Mammary epithelial cell (primary cell): ENCODE measurements around the gene RNASE12.

Experiments used
- CTCF ChIP-seq, 2 donors: IDR thresholded peaks in 1 of 2; conservative IDR thresholded peaks in 1 of 2; 2 replicates each; pipeline ENCODE4 v1.5.1; 2011 to 2012; ENCODE audit warnings: inconsistent platforms in 2 of 2, low read length in 2 of 2, mild to moderate bottlenecking in 2 of 2, control low read depth in 1 of 2, low read depth in 1 of 2; ENCODE audit not compliant: insufficient read depth in 1 of 2; ENCODE audit errors: extremely low read depth in 1 of 2
- EZH2 ChIP-seq: IDR thresholded peaks from 2 replicates; pipeline ENCODE4 v1.6.1; 2012; ENCODE audit warnings: low read length, inconsistent platforms, borderline replicate concordance

- TF ChIP-seq EZH2 (no peak), CTCF (conservative IDR thresholded peaks at IDR 0.05 in 1 of 2, IDR thresholded peaks at IDR 0.05 in 1 of 2; ENCODE audit: extremely low read depth in 1 of 2, insufficient read depth in 1 of 2, low read depth in 1 of 2, low read length in 2 of 2) (no peak)
Measured at GRCh38 chr14:20632448-20632830, 41.3 kb upstream of the RNASE12 start.
